Endothelial cell (in vitro differentiated cells): ENCODE data around the gene XBP1. TPM values are rescaled to one million over a fixed set of nuclear protein-coding genes. Genes with fewer than 3 reads are reported as not detected.

Experiments
- DNase-seq: peaks from one replicate; pipeline ENCODE4 v3.0.0; 2021; ENCODE audit warnings: low spot score
- H3K27ac Mint-ChIP-seq: one replicate; pipeline ENCODE4 v1.8.0; 2021; ENCODE audit warnings: mixed read lengths, inconsistent platforms; ENCODE audit not compliant: unreplicated experiment
- H3K27me3 Mint-ChIP-seq: one replicate; pipeline ENCODE4 v1.8.0; 2021; ENCODE audit warnings: mild to moderate bottlenecking, moderate library complexity, mixed read lengths, inconsistent platforms; ENCODE audit not compliant: unreplicated experiment
- H3K36me3 Mint-ChIP-seq: one replicate; pipeline ENCODE4 v1.8.0; 2021; ENCODE audit warnings: mild to moderate bottlenecking, low read depth, mixed read lengths, inconsistent platforms; ENCODE audit not compliant: unreplicated experiment
- H3K4me1 Mint-ChIP-seq: one replicate; pipeline ENCODE4 v1.8.0; 2021; ENCODE audit warnings: mild to moderate bottlenecking, mixed read lengths, inconsistent platforms; ENCODE audit not compliant: unreplicated experiment
- H3K4me3 Mint-ChIP-seq: one replicate; pipeline ENCODE4 v1.8.0; 2021; ENCODE audit warnings: mild to moderate bottlenecking, mixed read lengths, inconsistent platforms; ENCODE audit not compliant: unreplicated experiment
- H3K9me3 Mint-ChIP-seq: one replicate; pipeline ENCODE4 v1.8.0; 2021; ENCODE audit warnings: mixed read lengths, inconsistent platforms; ENCODE audit not compliant: unreplicated experiment
- total RNA-seq: library from RNA; stranded (reverse); fragmentation: NEBNext Ultra II Directional; extraction: Animal tissue kit (Norgen Biotek cat#: 25700); gene quantifications from one replicate; pipeline ENCODE4 v1.2.1, GENCODE V29; 2021; ENCODE audit not compliant: unreplicated experiment
- TF ChIP-seq, protein P1 (sequence below): fragments of 200-600 bp; sonication (generic); IDR thresholded peaks from one replicate; pipeline ENCODE4 v1.5.0; 2021; ENCODE audit warnings: antibody characterized with exemption; ENCODE audit not compliant: unreplicated experiment

XBP1 gene
- total RNA-seq, 1 donor from 2014 or later, result 71.3 TPM

DNA sequence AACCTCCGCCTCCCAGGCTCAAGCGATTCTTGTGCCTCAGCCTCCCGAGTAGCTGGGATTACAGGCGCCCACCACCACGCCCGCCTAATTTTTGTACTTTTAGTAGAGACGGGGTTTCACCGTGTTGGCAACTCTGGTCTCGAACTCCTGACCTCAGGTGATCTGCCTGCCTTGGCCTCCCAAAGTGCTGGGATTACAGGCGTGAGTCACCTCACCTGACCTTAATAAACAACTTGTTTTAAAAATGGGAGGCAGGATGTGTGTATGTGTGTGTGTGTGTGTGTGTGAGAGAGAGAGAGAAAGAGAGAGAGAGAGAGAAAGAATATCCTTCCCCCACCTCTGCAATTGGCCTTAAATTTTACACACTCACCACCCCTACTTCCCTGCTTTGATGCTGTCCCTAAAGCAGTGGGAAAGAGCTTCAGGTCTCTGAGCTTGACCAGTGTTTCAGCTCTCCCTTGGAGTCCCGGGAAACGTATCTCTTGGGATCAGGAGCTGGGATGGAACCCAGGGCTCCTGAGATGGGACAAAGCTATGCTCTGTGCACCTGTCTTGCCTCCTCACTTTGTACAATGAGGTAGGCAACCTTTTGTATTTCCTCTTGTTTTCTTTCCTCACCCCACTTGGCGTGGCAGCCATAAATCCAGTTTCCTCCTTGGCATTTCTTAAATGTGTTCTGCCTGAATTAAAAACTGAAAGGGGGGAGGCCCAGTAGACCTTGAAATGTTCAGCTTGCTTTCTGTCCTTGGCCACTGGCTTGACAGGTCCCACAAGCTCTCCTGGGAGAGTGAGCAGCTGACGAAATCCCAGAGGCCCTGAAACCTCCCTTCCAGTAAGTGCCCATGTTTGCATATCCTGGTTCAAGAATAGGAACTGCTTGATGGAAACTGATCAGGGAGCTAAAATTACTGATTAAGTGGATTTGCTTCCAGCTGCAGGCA, 17.8 kb upstream of the XBP1 start:
- TF ChIP-seq, protein P1, sequence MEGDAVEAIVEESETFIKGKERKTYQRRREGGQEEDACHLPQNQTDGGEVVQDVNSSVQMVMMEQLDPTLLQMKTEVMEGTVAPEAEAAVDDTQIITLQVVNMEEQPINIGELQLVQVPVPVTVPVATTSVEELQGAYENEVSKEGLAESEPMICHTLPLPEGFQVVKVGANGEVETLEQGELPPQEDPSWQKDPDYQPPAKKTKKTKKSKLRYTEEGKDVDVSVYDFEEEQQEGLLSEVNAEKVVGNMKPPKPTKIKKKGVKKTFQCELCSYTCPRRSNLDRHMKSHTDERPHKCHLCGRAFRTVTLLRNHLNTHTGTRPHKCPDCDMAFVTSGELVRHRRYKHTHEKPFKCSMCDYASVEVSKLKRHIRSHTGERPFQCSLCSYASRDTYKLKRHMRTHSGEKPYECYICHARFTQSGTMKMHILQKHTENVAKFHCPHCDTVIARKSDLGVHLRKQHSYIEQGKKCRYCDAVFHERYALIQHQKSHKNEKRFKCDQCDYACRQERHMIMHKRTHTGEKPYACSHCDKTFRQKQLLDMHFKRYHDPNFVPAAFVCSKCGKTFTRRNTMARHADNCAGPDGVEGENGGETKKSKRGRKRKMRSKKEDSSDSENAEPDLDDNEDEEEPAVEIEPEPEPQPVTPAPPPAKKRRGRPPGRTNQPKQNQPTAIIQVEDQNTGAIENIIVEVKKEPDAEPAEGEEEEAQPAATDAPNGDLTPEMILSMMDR, result no peak
- DNase-seq, result no peak
- Mint-ChIP-seq H3K9me3 (no peaks in the 10 kb centered on the region), H3K4me1 (peaks cover 22% of the 10 kb centered on the region), H3K4me3 (no peak overlapping the region), H3K27me3 (no peaks in the 10 kb centered on the region), H3K36me3 (no peaks in the 10 kb centered on the region), H3K27ac (peak overlapping the region; percentile 72)

DNA sequence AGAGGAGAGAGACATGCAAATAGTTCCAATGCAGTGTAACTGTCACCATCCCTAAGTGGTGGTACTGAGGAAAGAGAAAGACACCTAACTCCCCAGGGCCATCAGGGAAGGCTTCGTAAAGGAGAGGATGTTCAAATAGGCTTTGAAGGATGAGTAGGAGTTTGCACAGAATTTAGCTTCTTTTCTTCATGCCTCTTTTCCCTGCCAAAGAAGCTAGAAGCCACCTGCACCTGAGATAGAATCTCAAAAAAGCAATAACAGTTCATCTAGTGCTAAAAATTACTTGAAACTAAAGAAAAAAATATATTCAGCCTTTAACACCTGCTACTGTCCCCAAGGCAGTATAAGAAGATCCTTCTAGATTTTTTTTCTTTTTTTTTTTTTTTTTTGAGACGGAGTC, 16.7 kb upstream of the XBP1 start:
- H3K27me3 Mint-ChIP-seq, result no peaks in the 10 kb centered on the region
- H3K27ac Mint-ChIP-seq, result no peak overlapping the region
- no peaks in the 10 kb centered on the region for H3K9me3 Mint-ChIP-seq
- TF ChIP-seq, protein P1, result no peak
- no peaks in the 10 kb centered on the region for H3K36me3 Mint-ChIP-seq
- peaks cover 24% of the 10 kb centered on the region for H3K4me1 Mint-ChIP-seq
- no peak for DNase-seq
- H3K4me3 Mint-ChIP-seq, result no peak overlapping the region

DNA sequence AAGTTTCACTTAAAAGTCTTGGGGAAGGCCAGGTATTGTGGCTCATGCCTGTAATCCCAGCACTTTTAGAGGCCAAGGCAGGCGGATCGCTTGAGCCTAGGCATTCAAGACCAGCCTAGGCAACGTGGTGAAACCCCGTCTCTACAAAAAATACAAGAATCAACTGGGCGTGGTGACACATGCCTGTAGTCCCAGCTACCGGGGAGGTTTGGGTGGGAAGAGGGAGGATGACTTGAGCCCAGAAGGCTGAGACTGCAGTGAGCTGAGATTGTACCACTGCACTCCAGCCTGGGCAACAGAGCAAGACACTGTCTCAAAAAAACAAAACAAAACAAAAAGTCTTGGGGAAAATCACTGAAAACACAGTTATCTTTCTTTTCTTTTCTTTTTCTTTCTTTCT, 15.4 kb upstream of the XBP1 start:
- DNase-seq, result no peak
- Mint-ChIP-seq H3K9me3 (no peaks in the 10 kb centered on the region), H3K36me3 (no peaks in the 10 kb centered on the region), H3K4me3 (no peak overlapping the region), H3K27ac (no peak overlapping the region), H3K27me3 (no peaks in the 10 kb centered on the region), H3K4me1 (peaks cover 28% of the 10 kb centered on the region)
- TF ChIP-seq, protein P1, result no peak

DNA sequence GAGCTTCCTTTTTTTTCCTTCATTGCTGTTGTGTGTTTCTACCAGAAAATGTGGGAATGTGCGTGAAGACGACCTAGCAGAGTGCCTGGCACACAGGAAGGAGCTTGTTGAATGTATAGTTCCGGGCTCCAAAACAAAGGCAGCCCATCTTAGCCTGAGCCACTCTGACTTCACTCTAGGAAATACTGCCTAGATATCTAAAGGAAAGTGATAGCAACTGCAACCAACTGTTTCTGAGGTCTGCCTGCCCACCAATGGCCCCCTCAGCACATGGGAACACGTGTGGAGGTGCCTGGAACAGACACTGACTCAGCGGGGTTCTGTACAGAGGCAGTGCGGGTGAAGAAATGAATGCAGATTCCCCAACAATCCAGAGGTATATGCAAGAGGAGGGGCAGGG, 14.7 kb upstream of the XBP1 start:
- no peaks in the 10 kb centered on the region for H3K27me3 Mint-ChIP-seq
- TF ChIP-seq, protein P1, result no peak
- peaks cover 32% of the 10 kb centered on the region for H3K4me1 Mint-ChIP-seq
- no peak for DNase-seq
- no peaks in the 10 kb centered on the region for H3K36me3 Mint-ChIP-seq
- peak overlapping the region; percentile 65 for H3K27ac Mint-ChIP-seq
- H3K9me3 Mint-ChIP-seq, result no peaks in the 10 kb centered on the region
- no peak overlapping the region for H3K4me3 Mint-ChIP-seq
